H1 (cell line): ENCODE results near the gene CSRP3. TPM values are rescaled to one million over a fixed set of nuclear protein-coding genes. Genes with fewer than 3 reads are reported as not detected.

ENCODE experiments used
- CTCF ChIA-PET: fragments of 300-600 bp; sonication (Branson Sonifier 250); formaldehyde crosslinking; loops from one replicate; lab custom pipeline; 2021; ENCODE audit not compliant: partially characterized antibody; lab: Charles Lee
- POLR2A ChIA-PET: fragments of 300-600 bp; sonication (Branson Sonifier 250); formaldehyde crosslinking; loops from one replicate; lab custom pipeline; 2021; ENCODE audit warnings: inconsistent platforms; ENCODE audit not compliant: partially characterized antibody; lab: Charles Lee
- DNase-seq, 2 experiments: peaks; one replicate each; pipeline versions ENCODE4 v3.0.0 to v3.0.0-alpha.2; 2010 to 2022; ENCODE audit warnings: low spot score in 2 of 2, low read depth in 1 of 2, mixed read lengths in 1 of 2
- FAIRE-seq: peaks from 2 replicates; lab custom pipeline; 2011; peaks lifted over from hg19 to GRCh38; lab: Jason Lieb, UNC
- H2AFZ ChIP-seq: 2 replicates; pipeline ENCODE4 v1.8.1; 2012; ENCODE audit warnings: low read length, inconsistent platforms
- H2AK5ac ChIP-seq: 2 replicates; pipeline ENCODE4 v1.6.1; 2013; ENCODE audit warnings: low read depth, low read length
- H2BK120ac ChIP-seq: replicated peaks from 2 replicates; pipeline ENCODE3; 2013; ENCODE audit warnings: low read depth, low read length, inconsistent platforms
- H2BK12ac ChIP-seq: 2 replicates; pipeline ENCODE4 v1.6.1; 2013; ENCODE audit warnings: low read depth, low read length
- H2BK15ac ChIP-seq: 2 replicates; pipeline ENCODE4 v1.6.1; 2013; ENCODE audit warnings: low read length
- H2BK20ac ChIP-seq: 2 replicates; pipeline ENCODE4 v1.6.1; 2013; ENCODE audit warnings: low read length
- H2BK5ac ChIP-seq: 2 replicates; pipeline ENCODE4 v1.6.1; 2013; ENCODE audit warnings: low read depth, low read length
- H3K14ac ChIP-seq: 2 replicates; pipeline ENCODE4 v1.6.1; 2013; ENCODE audit warnings: inconsistent platforms; ENCODE audit not compliant: insufficient read length
- H3K18ac ChIP-seq: 2 replicates; pipeline ENCODE4 v1.6.1; 2013; ENCODE audit warnings: low read length; ENCODE audit errors: extremely low read depth
- H3K23ac ChIP-seq: 2 replicates; pipeline ENCODE4 v1.6.1; 2013; ENCODE audit warnings: inconsistent platforms; ENCODE audit not compliant: insufficient read length
- H3K23me2 ChIP-seq: 2 replicates; pipeline ENCODE4 v1.6.1; 2013; ENCODE audit warnings: low read depth, low read length
- H3K27ac ChIP-seq: 2 replicates; pipeline ENCODE4 v1.6.1; 2011; ENCODE audit warnings: low read depth, low read length, inconsistent platforms
- H3K27me3 ChIP-seq, 4 experiments: replicated peaks in 1 of 4; 1 replicate in 1 of 4; 2 replicates in 3 of 4; pipeline versions ENCODE4 v1.6.1 to v1.8.1; 2011 to 2013; ENCODE audit warnings: low read length in 3 of 4, mild to moderate bottlenecking in 3 of 4, inconsistent platforms in 2 of 4, mixed read lengths in 2 of 4, moderate library complexity in 1 of 4; ENCODE audit not compliant: control insufficient read depth in 3 of 4, insufficient read depth in 3 of 4; ENCODE audit errors: extremely low read depth in 1 of 4
- H3K36me3 ChIP-seq, 4 experiments: 2 replicates each; pipeline versions ENCODE4 v1.6.1 to v1.8.1; 2011 to 2013; ENCODE audit warnings: mild to moderate bottlenecking in 4 of 4, low read length in 3 of 4, moderate library complexity in 2 of 4, control low read depth in 1 of 4, inconsistent platforms in 1 of 4; ENCODE audit not compliant: insufficient read depth in 4 of 4, control insufficient read depth in 2 of 4
- H3K4ac ChIP-seq: replicated peaks from 2 replicates; pipeline ENCODE3; 2013; ENCODE audit warnings: low read length, low read depth, mixed read lengths, inconsistent platforms; ENCODE audit not compliant: insufficient read length
- H3K4me1 ChIP-seq, 4 experiments: replicated peaks in 1 of 4; 1 replicate in 1 of 4; 2 replicates in 3 of 4; pipeline versions ENCODE4 v1.6.1 to v1.8.1; 2011 to 2013; ENCODE audit warnings: low read length in 3 of 4, inconsistent platforms in 2 of 4, mixed read lengths in 1 of 4; ENCODE audit not compliant: insufficient read depth in 4 of 4, control insufficient read depth in 3 of 4
- H3K4me2 ChIP-seq, 2 experiments: 2 replicates each; pipeline versions ENCODE4 v1.6.1 to v1.8.1; 2011 to 2013; ENCODE audit warnings: low read depth in 2 of 2, low read length in 2 of 2, control low read depth in 1 of 2, inconsistent platforms in 1 of 2, mild to moderate bottlenecking in 1 of 2; ENCODE audit not compliant: insufficient read depth in 1 of 2
- H3K4me3 ChIP-seq, 4 experiments: fragments of 200-600, 300-600 bp in 1 of 4; sonication (generic), shearing (Covaris generic), sonication (Bioruptor Twin) in 1 of 4; 2 replicates each; pipeline versions ENCODE4 v1.5.1 to v1.8.1; 2011 to 2016; ENCODE audit warnings: low read length in 4 of 4, low read depth in 3 of 4, control low read depth in 2 of 4, inconsistent platforms in 2 of 4, mild to moderate bottlenecking in 2 of 4, mixed read lengths in 1 of 4, moderate library complexity in 1 of 4; ENCODE audit not compliant: insufficient read depth in 2 of 4; ENCODE audit errors: extremely low read depth in 1 of 4
- H3K56ac ChIP-seq: replicated peaks from 2 replicates; pipeline ENCODE3; 2013; ENCODE audit warnings: low read depth, mild to moderate bottlenecking, mixed read lengths, low read length, inconsistent platforms; ENCODE audit not compliant: insufficient read length
- H3K79me1 ChIP-seq: 2 replicates; pipeline ENCODE4 v1.6.1; 2013; ENCODE audit warnings: low read depth, low read length, control low read depth
- H3K79me2 ChIP-seq, 2 experiments: 2 replicates each; pipeline versions ENCODE4 v1.6.1 to v1.8.1; 2012 to 2013; ENCODE audit warnings: low read length in 2 of 2, mild to moderate bottlenecking in 2 of 2, inconsistent platforms in 1 of 2; ENCODE audit not compliant: insufficient read depth in 2 of 2, control insufficient read depth in 1 of 2
- H3K9ac ChIP-seq, 4 experiments: replicated peaks in 1 of 4; 1 replicate in 1 of 4; 2 replicates in 3 of 4; pipeline versions ENCODE4 v1.6.1 to v1.8.1; 2011 to 2013; ENCODE audit warnings: low read depth in 3 of 4, low read length in 3 of 4, control low read depth in 2 of 4, mild to moderate bottlenecking in 2 of 4, moderate library complexity in 2 of 4, inconsistent platforms in 1 of 4; ENCODE audit errors: extremely low read depth in 1 of 4
- H3K9me3 ChIP-seq, 2 experiments: 2 replicates each; pipeline versions ENCODE4 v1.6.1 to v1.8.1; 2012 to 2013; ENCODE audit warnings: mild to moderate bottlenecking in 2 of 2, moderate library complexity in 2 of 2, control low read depth in 1 of 2, inconsistent platforms in 1 of 2, low read depth in 1 of 2, low read length in 1 of 2, mixed read lengths in 1 of 2; ENCODE audit not compliant: insufficient read depth in 2 of 2
- H4K20me1 ChIP-seq, 2 experiments: replicated peaks in 1 of 2; 2 replicates each; pipeline versions ENCODE3 to v1.8.1; 2011 to 2013; ENCODE audit warnings: inconsistent platforms in 2 of 2, low read length in 2 of 2, mild to moderate bottlenecking in 1 of 2; ENCODE audit not compliant: insufficient read depth in 2 of 2, control insufficient read depth in 1 of 2
- H4K5ac ChIP-seq: 2 replicates; pipeline ENCODE4 v1.6.1; 2013; ENCODE audit warnings: low read length, low read depth, mixed read lengths, inconsistent platforms; ENCODE audit not compliant: insufficient read length
- H4K8ac ChIP-seq: 2 replicates; pipeline ENCODE4 v1.8.0; 2013; ENCODE audit warnings: mild to moderate bottlenecking, moderate library complexity, low read length, inconsistent platforms; ENCODE audit not compliant: insufficient read depth; ENCODE audit errors: extremely low read depth
- H4K91ac ChIP-seq: replicated peaks from 2 replicates; pipeline ENCODE3; 2013; ENCODE audit warnings: low read length, mixed read lengths, inconsistent platforms; ENCODE audit not compliant: insufficient read length
- TAF1 ChIP-seq: IDR thresholded peaks from 2 replicates; pipeline ENCODE4 v1.6.1; 2011; ENCODE audit warnings: mild to moderate bottlenecking, low read depth, low read length
- WGBS, 2 experiments: shearing (Covaris generic) in 1 of 2; methylation state at CpG; one replicate each; pipeline versions ENCODE4 v1.1.6 to v1.1.7; 2013 to 2015; ENCODE audit warnings: low lambda C conversion rate in 2 of 2, mixed read lengths in 2 of 2, inconsistent platforms in 1 of 2, low coverage in 1 of 2, missing lambda C conversion rate in 1 of 2; ENCODE audit not compliant: insufficient replicate concordance in 2 of 2, insufficient coverage in 1 of 2, insufficient read length in 1 of 2; ENCODE audit errors: extremely low coverage in 1 of 2, missing lambda C conversion rate in 1 of 2; 5-methylcytosine and 5-hydroxymethylcytosine counted together
- long read RNA-seq, 2 experiments: library from RNA in 1 of 2; library from capped mRNA in 1 of 2; stranded (forward); transcript quantifications; one replicate each; pipeline ENCODE4 v2.0.0, GENCODE V29; 2021; ENCODE audit warnings: inconsistent platforms in 1 of 2
- polyA minus RNA-seq, 3 experiments: library from RNA; depleted of rRNA, polyadenylated mRNA; stranded (reverse); fragments of >200 nt; gene quantifications; 1 replicate in 2 of 3; 2 replicates in 1 of 3; pipeline ENCODE4 v1.2.3, GENCODE V29; 2011
- polyA plus RNA-seq, 7 experiments: library from polyadenylated mRNA; depleted of rRNA in 3 of 7; stranded (reverse) in 5 of 7; unstranded in 2 of 7; fragments of >200 nt in 5 of 7; fragments of 200-250 nt in 2 of 7; gene quantifications; 1 replicate in 5 of 7; 2 replicates in 1 of 7; 4 replicates in 1 of 7; pipeline versions ENCODE4 v1.2.1 to v1.2.3, GENCODE V29; 2011 to 2013; ENCODE audit warnings: missing spikeins in 2 of 7, mixed read lengths in 2 of 7
- total RNA-seq: library from RNA; stranded (reverse); fragmentation: NEBNext Ultra II Directional; extraction: Animal tissue kit (Norgen Biotek cat#: 25700); gene quantifications from 2 replicates; pipeline ENCODE4 v1.2.1, GENCODE V29; 2021

CSRP3 gene
- not detected in 2 replicates for total RNA-seq
- not detected in 2 replicates for polyA plus RNA-seq (2011; rRNA removed)
- polyA plus RNA-seq (2011; cell fraction: cytosol; rRNA removed): not detected
- polyA plus RNA-seq (2011; cell fraction: nucleus; rRNA removed): not detected
- polyA plus RNA-seq (2012, experiment 1 of 2): not detected in 4 replicates
- not detected for polyA plus RNA-seq (2012, experiment 2 of 2)
- polyA plus RNA-seq (2013, experiment 1 of 2): not detected
- polyA plus RNA-seq (2013, experiment 2 of 2): not detected
- not detected in 2 replicates for polyA minus RNA-seq (2011; rRNA and poly(A)+ RNA removed)
- not detected for polyA minus RNA-seq (2011; cell fraction: cytosol; rRNA and poly(A)+ RNA removed)
- not detected for polyA minus RNA-seq (2011; cell fraction: nucleus; rRNA and poly(A)+ RNA removed)
- long read RNA-seq, experiment 1: 0 reads
- long read RNA-seq, experiment 2: 0 reads

DNA sequence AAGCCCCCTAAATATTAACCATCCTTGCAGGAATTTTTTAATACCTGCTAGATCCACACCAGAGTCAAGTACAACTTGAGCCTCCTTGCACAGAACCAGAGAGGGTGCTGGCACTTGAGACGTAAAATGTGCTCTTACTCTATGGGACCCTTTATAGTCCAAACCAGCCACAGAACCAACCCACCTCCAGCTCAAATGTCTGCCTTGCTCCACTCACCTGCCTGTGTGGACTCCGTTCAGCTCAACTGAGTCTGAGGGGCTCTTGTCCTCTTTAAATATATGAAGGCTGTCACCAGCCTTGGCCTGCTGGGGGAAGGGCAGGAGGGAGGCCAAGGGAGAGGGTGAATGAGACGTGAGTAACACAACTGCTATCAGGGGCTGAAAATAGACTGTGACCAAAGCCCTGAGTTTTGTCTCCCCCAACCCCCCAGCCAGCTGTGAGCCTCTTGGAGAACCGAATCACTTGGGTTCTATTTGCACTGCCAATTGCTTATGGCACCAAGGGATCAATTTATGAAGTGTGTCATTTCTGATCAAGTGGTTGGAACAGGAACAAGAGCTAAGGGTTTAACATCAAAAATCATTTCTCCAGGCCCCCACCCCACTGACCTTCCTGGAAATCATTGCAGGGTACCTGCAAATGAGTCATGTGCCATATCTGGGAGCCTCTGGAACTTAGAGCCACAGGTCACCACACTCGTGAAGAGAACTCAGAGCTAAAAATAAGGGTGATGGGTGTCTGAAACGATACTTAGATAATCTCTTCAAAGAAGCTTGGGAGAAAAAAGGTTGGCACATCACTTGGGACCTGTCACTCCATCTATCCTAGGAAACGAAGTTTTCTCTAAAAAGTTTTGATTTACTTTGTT lies at the start of gene CSRP3:
Gene CSRP3, minus strand, starts transcription at position 247 of the 869 bp plus-strand sequence. CDS start 9,535 bp downstream, outside the sequence.
- H3K56ac ChIP-seq: no peak within 1 kb of the TSS
- DNase-seq (no peak), FAIRE-seq (no peak)
- CTCF ChIA-PET: interaction anchor here (0.6 kb wide), 1 partner anchor 356 kb away, joined by 3 read pairs; no protein-coding TSS in a partner anchor
- H3K23ac ChIP-seq: no peak within 1 kb of the TSS
- no peaks in the 10 kb centered on the region for H3K79me1 ChIP-seq
- H2BK120ac ChIP-seq: no peak within 1 kb of the TSS
- H3K14ac ChIP-seq: no peak within 1 kb of the TSS
- no peak within 1 kb of the TSS for H2BK15ac ChIP-seq
- no peaks in the 10 kb centered on the region for H3K36me3 ChIP-seq
- H4K20me1 ChIP-seq: no peaks in the 10 kb centered on the region
- no peak within 1 kb of the TSS for H2BK20ac ChIP-seq
- 90% methylated on average over 7 of the region's 7 CpGs; no CpG with 5 or more reads in 1 of the 2 experiments for WGBS, 2 experiments
- no peak within 1 kb of the TSS for H2BK12ac ChIP-seq
- H3K4me3 ChIP-seq: no peak within 1 kb of the TSS
- H4K8ac ChIP-seq: no peak within 1 kb of the TSS
- no peak for TF ChIP-seq TAF1
- H2BK5ac ChIP-seq: no peak within 1 kb of the TSS
- no peaks in the 10 kb centered on the region for H3K79me2 ChIP-seq
- H4K91ac ChIP-seq: no peak within 1 kb of the TSS
- POLR2A ChIA-PET: interaction anchor here (1.2 kb wide), 1 partner anchor 31 kb away, joined by 3 read pairs; no protein-coding TSS in a partner anchor
- H2AFZ ChIP-seq: no peak within 1 kb of the TSS
- H3K4ac ChIP-seq: no peak within 1 kb of the TSS
- H4K5ac ChIP-seq: no peak within 1 kb of the TSS
- H3K27me3 ChIP-seq: no peaks in the 10 kb centered on the region
- no peaks in the 10 kb centered on the region for H3K4me1 ChIP-seq
- 0 out of 4 replicates have a peak, but pooled peaks cover 0 to 3% of the 10 kb centered on the region in 2 experiments for H3K9me3 ChIP-seq
- 0 out of 2 replicates have a peak, but pooled peaks cover 3% of the 10 kb centered on the region for H3K23me2 ChIP-seq
- H2AK5ac ChIP-seq: no peak within 1 kb of the TSS
- no peak within 1 kb of the TSS for H3K27ac ChIP-seq
- no peak within 1 kb of the TSS for H3K18ac ChIP-seq
- no peak within 1 kb of the TSS for H3K4me2 ChIP-seq
- no peak within 1 kb of the TSS for H3K9ac ChIP-seq
